ENCODE results near the gene FSTL5.
"Not testable (repeated sequence)": the region's sequence is repeated elsewhere in the genome, so short reads cannot be mapped to it uniquely, and the experiment has no call there.

FSTL5 gene

DNA sequence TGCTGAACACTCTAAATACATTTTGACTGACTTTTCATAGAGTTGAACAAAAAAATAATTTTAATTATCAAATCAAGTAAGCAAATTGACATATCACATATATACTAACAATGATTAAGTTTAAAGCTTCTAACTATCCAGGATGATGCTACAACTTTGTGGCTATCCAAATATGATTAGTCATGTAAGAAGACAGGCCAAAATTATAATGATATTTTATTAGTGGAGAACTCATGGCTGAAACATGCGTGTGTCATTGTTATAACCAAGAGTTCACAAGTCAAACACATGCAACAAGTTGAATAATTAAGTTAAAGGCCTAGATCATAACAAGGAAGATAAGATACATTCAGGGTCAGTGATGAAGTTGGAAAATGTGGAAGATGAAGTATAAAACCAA lies 346.8 kb downstream of the FSTL5 start:
- no peaks in the 10 kb centered on the region for H3K4me1 ChIP-seq
- H3K9ac ChIP-seq = no peak overlapping the region
- no peak overlapping the region for H3K4me2 ChIP-seq
- no peak overlapping the region for H3K4me3 ChIP-seq
- H3K9me3 ChIP-seq = peaks cover under 1% of the 10 kb centered on the region; the same call in 1 of the 2 replicates
- no peak for TF ChIP-seq Cebpa-rat (IDR thresholded peaks at IDR 0.05)
- no peaks in the 10 kb centered on the region for H3K36me3 ChIP-seq
- no peaks in the 10 kb centered on the region for H3K27me3 ChIP-seq
- H3K27ac ChIP-seq = no peak overlapping the region
- H4K20me1 ChIP-seq = no peaks in the 10 kb centered on the region

DNA sequence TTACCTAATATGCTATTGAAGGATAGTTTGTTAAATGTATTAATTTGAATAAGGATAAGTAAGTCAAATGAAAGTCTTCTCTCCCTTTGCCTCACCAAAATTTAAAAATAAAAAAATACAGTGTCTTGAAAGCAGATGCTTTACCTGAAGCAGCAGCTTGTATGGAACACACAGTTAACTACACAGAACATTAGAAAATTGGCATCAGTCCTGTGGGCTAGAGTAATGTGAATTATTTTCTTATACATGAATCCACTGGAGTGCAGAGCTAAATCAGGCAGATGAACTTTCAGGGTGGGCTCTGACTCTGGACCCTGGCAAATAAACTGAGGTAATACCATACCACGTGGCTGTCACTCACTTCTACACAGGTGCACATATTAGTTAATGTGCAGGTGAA lies 348.0 kb downstream of the FSTL5 start:
- Histone ChIP-seq H3K9ac (no peak overlapping the region), H3K9me3 (no peaks in the 10 kb centered on the region), H3K27ac (no peak overlapping the region), H3K4me3 (no peak overlapping the region), H4K20me1 (no peaks in the 10 kb centered on the region), H3K4me2 (no peak overlapping the region), H3K4me1 (no peaks in the 10 kb centered on the region), H3K27me3 (no peaks in the 10 kb centered on the region), H3K36me3 (no peaks in the 10 kb centered on the region)
- TF ChIP-seq Cebpa-rat (IDR thresholded peaks at IDR 0.05) = no peak

DNA sequence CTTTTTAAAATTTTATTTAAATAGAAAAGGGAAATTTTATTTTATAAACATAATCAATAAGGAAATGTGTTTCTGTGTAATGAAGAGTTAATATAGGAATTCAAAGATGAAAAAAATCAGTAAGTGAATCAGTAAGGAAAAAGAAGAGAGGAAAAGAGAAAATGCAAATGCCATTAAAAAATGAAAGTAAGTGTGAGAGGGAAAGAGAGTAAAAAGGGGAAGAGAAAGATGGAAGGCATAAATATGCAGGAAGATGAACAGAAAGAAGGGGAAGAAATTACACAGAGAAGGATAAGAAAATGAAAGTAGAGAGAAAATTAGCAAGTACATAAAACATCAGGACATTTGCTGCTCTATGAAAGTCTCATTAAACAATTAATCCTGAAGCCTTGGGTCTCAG lies 349.9 kb downstream of the FSTL5 start:
- H3K4me2 ChIP-seq = no peak overlapping the region
- no peak overlapping the region for H3K4me3 ChIP-seq
- no peaks in the 10 kb centered on the region for H3K4me1 ChIP-seq
- no peaks in the 10 kb centered on the region for H3K27me3 ChIP-seq
- no peaks in the 10 kb centered on the region for H3K36me3 ChIP-seq
- H3K9me3 ChIP-seq = no peaks in the 10 kb centered on the region
- H3K9ac ChIP-seq = no peak overlapping the region
- H4K20me1 ChIP-seq = no peaks in the 10 kb centered on the region
- H3K27ac ChIP-seq = no peak overlapping the region
- TF ChIP-seq Cebpa-rat (IDR thresholded peaks at IDR 0.05) = no peak

DNA sequence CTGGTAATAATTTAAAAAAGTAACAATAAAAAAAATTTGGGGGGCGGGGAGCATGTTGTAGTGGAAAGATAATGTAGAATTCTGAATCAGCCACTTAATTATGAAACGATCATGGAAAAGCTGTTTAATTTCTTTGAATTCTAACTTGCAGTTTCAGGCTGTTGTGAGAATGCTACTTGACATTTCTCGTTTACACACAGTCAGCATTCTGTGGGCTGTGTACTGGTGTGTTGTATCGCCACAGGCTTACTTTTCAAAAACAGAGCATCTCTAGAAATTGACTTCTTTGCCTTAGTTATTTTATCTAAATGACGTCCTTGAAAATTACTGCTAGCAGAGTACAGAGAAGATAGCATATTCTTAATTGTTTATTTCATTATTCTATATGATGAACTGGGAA lies 350.4 kb downstream of the FSTL5 start:
- Histone ChIP-seq H3K27ac (no peak overlapping the region), H3K36me3 (no peaks in the 10 kb centered on the region), H3K4me1 (no peaks in the 10 kb centered on the region), H3K27me3 (no peaks in the 10 kb centered on the region), H3K9me3 (no peaks in the 10 kb centered on the region), H3K9ac (no peak overlapping the region), H4K20me1 (no peaks in the 10 kb centered on the region), H3K4me2 (no peak overlapping the region), H3K4me3 (no peak overlapping the region)
- no peak for TF ChIP-seq Cebpa-rat (IDR thresholded peaks at IDR 0.05)

DNA sequence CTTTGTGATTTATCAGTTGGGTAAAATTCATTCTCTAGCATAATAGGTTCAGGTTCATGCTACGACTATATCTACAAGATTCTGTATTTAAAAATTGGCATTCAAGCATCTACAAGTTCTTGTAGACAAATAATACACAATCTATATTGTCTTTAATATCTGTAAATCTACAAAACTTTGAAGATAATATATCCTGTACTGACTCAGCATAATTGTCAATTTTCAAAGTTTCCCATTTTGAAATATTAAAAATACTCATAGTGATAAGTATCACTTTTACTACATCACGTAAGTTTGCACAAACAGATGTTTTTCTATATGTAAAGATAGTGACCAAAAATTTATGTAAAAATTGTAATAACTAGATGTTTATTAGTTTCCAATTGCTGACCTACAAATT lies 360.6 kb downstream of the FSTL5 start:
- no peak overlapping the region for H3K27ac ChIP-seq
- no peaks in the 10 kb centered on the region for H3K27me3 ChIP-seq
- TF ChIP-seq Cebpa-rat (IDR thresholded peaks at IDR 0.05) = no peak

DNA sequence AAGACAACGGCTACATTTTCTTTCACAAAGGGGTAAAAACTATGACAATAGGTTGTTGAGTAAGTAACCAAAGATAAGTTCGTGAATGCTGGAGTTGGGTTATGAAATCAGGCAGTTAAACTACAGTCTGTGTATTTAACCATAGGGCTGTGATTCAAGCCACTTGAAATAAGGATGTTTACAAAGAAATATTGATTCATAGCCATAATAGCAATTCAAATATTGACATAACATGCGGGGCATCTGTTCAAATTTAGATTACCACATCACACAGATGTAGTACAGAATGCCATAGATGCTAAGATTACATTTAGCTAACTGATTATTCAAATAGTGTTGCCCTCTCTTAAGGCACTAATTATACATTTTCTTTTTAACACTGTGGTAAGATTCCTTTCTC lies 364.1 kb downstream of the FSTL5 start:
- Histone ChIP-seq H3K36me3 (no peaks in the 10 kb centered on the region), H3K27ac (no peak overlapping the region), H4K20me1 (no peaks in the 10 kb centered on the region), H3K9ac (no peak overlapping the region), H3K4me1 (no peaks in the 10 kb centered on the region), H3K27me3 (no peaks in the 10 kb centered on the region), H3K4me3 (no peak overlapping the region), H3K9me3 (no peaks in the 10 kb centered on the region), H3K4me2 (no peak overlapping the region)
- no peak for TF ChIP-seq Cebpa-rat (IDR thresholded peaks at IDR 0.05)

More for the DNA sequence above, 360.6 kb downstream of the FSTL5 start:
- Histone ChIP-seq H3K4me1 (no peaks in the 10 kb centered on the region), H4K20me1 (no peaks in the 10 kb centered on the region), H3K4me2 (no peak overlapping the region), H3K9me3 (no peaks in the 10 kb centered on the region), H3K36me3 (no peaks in the 10 kb centered on the region), H3K4me3 (no peak overlapping the region), H3K9ac (no peak overlapping the region)

DNA sequence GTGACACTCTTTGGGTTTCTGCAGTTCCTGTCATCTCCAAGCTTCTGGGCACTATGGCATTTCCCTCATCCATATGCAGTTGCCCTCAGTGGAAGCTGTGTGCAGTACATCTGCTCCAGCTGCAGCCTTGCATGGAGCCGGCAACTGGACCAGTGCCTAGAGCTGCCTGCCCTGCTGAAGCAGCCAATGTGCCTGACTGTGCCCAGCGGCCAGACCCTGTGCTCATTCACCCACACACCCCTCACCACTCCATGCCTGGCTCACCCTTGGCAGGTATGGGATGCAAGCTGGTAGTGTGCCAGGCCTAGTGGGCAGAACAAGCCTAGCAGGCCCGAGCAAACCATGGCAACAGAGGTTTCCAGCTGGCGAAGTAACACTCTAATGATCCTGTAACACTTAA lies 370.8 kb downstream of the FSTL5 start:
- Histone ChIP-seq H3K4me1 (no peaks in the 10 kb centered on the region), H3K4me2 (no peak overlapping the region), H3K9me3 (peaks cover 17% of the 10 kb centered on the region), H3K4me3 (no peak overlapping the region), H3K9ac (no peak overlapping the region), H3K36me3 (no peaks in the 10 kb centered on the region), H4K20me1 (no peaks in the 10 kb centered on the region), H3K27ac (no peak overlapping the region), H3K27me3 (no peaks in the 10 kb centered on the region)
- no peak for TF ChIP-seq Cebpa-rat (IDR thresholded peaks at IDR 0.05)

DNA sequence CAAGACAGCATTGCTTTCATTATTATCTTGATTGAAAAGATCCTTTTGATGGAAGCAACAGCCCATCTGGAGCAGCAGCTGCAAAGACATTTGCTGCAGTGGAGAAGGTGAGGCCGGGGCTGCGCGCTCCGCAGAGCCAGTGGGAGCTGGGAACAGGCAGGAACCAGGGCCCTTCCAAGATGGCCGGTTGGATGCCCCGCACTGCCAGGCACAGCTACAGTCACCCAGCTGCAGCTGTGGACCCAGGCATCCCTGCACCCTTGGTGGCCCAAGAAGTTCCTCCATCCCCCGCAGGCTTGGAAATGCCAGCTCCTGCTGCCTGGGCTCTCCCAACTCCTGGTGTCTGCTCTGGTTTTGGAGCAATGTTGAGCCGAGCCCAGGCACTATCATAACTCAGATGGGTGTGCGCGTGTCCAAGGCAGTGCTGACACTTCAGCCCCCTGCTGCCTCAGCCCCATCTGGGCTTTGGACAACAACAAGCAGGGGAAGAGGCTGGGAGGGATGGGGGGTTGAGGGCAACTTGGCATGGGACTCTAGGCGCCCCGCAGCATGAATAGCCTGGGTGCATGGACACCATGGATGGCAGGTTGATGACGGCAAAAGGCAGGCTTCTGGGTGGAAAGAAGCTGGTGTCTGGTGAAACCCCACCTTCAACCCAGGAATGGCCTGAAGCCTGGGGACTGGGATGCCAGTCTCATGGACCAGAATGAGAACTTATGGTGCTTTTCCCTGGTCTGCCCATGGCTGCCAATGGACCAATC lies 371.8 kb downstream of the FSTL5 start:
- H3K9me3 ChIP-seq = peaks cover 17% of the 10 kb centered on the region
- TF ChIP-seq Cebpa-rat (IDR thresholded peaks at IDR 0.05) = no peak
- no peaks in the 10 kb centered on the region for H4K20me1 ChIP-seq
- H3K4me2 ChIP-seq = no peak overlapping the region
- no peak overlapping the region for H3K9ac ChIP-seq
- H3K27me3 ChIP-seq = no peaks in the 10 kb centered on the region
- no peak overlapping the region for H3K4me3 ChIP-seq
- H3K36me3 ChIP-seq = no peaks in the 10 kb centered on the region
- H3K27ac ChIP-seq = no peak overlapping the region
- no peaks in the 10 kb centered on the region for H3K4me1 ChIP-seq

DNA sequence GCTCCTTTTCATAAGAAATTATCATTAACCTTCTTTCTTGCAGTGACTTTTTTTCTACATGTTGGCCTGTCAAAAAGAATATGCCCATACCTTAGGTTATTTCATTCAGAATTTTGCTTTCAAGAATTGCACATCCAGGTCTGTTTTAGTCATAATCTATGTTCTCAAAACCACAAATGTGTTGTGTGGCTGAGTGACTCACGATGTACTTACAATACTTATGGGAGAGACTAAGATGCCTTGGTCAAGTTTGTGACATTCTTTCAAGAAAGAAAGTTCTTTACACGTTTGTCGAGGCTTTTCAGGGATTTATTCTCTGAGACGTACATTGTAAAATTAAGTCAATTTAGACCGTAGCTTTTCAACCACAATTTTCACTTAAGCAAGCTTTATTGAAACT lies 396.7 kb downstream of the FSTL5 start:
- Histone ChIP-seq H3K4me3 (no peak overlapping the region), H3K27ac (no peak overlapping the region), H3K9ac (no peak overlapping the region), H3K4me1 (no peaks in the 10 kb centered on the region), H3K4me2 (no peak overlapping the region), H4K20me1 (no peaks in the 10 kb centered on the region), H3K9me3 (no peaks in the 10 kb centered on the region), H3K27me3 (no peaks in the 10 kb centered on the region), H3K36me3 (no peaks in the 10 kb centered on the region)
- TF ChIP-seq Cebpa-rat (IDR thresholded peaks at IDR 0.05) = no peak

DNA sequence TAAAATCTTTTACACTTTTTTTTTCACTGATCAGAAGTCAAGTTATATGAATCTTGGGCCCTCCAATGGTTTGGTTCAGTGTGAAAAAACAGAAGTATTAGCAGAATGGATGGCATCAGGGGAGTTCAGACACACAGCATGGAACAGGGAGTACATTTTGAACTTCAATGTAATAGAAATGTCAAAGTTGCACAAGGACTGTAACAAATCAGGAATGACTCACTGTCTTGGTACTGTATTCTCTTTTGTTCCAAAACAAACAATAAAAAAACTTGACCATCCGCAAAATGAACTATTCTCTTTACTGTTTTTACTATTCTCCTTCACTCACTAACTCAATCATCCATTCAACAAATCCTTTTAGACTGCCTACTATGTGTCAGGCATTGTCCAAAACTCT lies 401.0 kb downstream of the FSTL5 start:
- Histone ChIP-seq H3K36me3 (no peaks in the 10 kb centered on the region), H3K27ac (no peak overlapping the region), H3K9me3 (no peaks in the 10 kb centered on the region), H4K20me1 (no peaks in the 10 kb centered on the region), H3K4me1 (no peaks in the 10 kb centered on the region), H3K9ac (no peak overlapping the region), H3K4me3 (no peak overlapping the region), H3K4me2 (no peak overlapping the region), H3K27me3 (no peaks in the 10 kb centered on the region)
- no peak for TF ChIP-seq Cebpa-rat (IDR thresholded peaks at IDR 0.05)

DNA sequence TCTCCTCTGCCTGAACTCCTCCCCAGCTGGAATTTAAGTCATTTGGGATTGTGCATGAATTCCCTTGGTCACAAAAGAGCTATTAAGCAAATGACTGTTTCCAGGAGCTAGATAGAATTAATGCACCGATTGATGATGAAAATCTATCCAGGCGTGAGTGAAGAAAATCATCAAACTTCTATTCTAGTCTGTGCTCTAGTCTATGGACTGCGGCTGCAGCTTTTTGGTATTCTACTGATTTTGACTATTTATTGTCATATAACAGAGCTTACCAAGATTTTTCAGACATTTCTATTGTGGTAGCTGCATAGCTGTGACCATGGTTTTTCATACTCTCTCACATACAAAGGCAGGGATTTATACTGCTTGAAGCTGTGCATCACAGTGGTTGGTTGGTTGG lies 403.8 kb downstream of the FSTL5 start:
- Histone ChIP-seq H4K20me1 (no peaks in the 10 kb centered on the region), H3K36me3 (no peaks in the 10 kb centered on the region), H3K4me1 (no peaks in the 10 kb centered on the region)

DNA sequence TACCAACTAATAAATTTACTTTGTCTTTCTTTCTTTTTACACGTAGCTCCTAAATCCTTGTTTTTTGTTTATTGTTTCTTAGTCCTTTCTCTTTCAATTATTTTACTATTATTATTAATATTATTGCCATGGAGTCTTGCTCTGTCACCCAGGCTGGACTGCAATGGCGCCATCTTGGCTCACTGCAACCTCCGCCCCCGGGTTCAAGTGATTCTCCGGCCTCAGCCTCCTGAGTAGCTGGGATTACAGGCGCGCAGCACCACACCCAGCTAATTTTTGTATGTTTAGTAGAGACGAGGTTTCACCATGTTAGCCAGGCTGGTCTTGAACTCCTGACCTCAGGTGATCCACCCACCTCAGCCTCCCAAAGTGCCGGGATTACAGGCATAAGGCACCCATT lies 405.4 kb downstream of the FSTL5 start:
- H3K27me3 ChIP-seq, H3K4me2 ChIP-seq, H3K4me1 ChIP-seq, H3K4me3 ChIP-seq, H4K20me1 ChIP-seq, H3K27ac ChIP-seq, H3K9ac ChIP-seq, H3K9me3 ChIP-seq, H3K36me3 ChIP-seq: not testable (repeated sequence)

More for the DNA sequence above, 403.8 kb downstream of the FSTL5 start:
- Histone ChIP-seq H3K9ac (no peak overlapping the region), H3K27me3 (no peaks in the 10 kb centered on the region), H3K9me3 (no peaks in the 10 kb centered on the region), H3K4me3 (no peak overlapping the region), H3K27ac (no peak overlapping the region), H3K4me2 (no peak overlapping the region)
- no peak for TF ChIP-seq Cebpa-rat (IDR thresholded peaks at IDR 0.05)

Data from BLaER1 (cell line).